GM13977 (cell line): ENCODE data around the gene WDR27.
"Not testable (repeated sequence)": the region's sequence is repeated elsewhere in the genome, so short reads cannot be mapped to it uniquely, and the experiment has no call there.

Experiments
- DNase-seq: peaks from one replicate; pipeline ENCODE4 v3.0.0; 2012; ENCODE audit warnings: low spot score
- in situ Hi-C: fragments of 300-500 bp; cut with MboI; formaldehyde crosslinking; loops from one replicate; pipeline ENCODE4 v1.12.0; 2022; ENCODE audit warnings: low sequenced_read_pairs, low pct_unique_long_range_greater_than_20kb, mixed read lengths, inconsistent platforms; ENCODE audit not compliant: unreplicated experiment
- TF ChIP-seq, protein P1 (sequence below): IDR thresholded peaks from 2 replicates; pipeline ENCODE4 v1.5.1; 2012; ENCODE audit warnings: mild to moderate bottlenecking, control low read depth; ENCODE audit not compliant: insufficient read depth; ENCODE audit errors: extremely low read depth, missing control alignments

The WDR27 gene

DNA sequence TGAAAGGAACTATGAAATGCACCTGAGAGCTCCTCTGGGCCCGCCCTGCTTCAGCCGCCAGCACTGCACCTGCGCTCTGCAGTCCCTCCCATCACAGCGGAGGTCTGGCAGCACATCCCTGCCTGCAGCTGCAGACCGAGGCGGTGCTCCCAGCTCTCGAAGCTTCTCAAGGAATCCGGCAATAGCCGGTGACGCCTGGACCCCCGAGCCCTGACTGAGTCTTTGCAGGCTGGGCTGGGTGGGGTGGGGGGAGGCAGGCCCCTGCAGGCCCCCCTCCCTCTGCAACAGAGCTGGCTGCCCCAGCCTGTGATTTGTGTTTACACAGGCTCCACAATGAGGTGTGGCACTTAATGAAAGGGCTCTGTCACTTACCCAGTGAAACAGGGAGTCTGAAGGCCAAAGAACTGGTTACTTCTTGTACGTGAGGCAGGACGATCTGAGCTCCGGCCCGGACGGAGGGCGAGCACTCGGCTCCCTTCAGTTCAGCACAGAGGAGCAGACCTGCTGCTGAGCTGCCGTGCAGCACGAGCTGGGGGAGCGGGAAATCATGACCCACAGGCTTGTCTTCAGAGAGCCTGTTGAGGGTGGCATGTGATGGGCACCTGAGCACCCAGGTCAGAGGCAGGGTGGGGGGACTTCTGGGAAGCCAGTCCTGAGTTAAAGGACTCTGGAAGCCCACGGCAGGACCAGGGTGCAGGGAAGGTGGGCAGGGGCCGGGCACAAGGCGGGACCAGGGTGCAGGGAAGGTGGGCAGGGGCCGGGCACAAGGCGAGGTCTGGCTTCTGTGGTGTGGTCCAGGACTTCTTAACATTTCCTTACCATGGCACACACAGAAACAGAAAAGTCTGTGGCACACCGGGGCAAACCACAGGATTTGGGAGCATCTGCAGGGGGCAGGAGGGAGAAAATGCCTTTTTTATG, 255.9 kb downstream of the WDR27 start:
- TF ChIP-seq, protein P1, sequence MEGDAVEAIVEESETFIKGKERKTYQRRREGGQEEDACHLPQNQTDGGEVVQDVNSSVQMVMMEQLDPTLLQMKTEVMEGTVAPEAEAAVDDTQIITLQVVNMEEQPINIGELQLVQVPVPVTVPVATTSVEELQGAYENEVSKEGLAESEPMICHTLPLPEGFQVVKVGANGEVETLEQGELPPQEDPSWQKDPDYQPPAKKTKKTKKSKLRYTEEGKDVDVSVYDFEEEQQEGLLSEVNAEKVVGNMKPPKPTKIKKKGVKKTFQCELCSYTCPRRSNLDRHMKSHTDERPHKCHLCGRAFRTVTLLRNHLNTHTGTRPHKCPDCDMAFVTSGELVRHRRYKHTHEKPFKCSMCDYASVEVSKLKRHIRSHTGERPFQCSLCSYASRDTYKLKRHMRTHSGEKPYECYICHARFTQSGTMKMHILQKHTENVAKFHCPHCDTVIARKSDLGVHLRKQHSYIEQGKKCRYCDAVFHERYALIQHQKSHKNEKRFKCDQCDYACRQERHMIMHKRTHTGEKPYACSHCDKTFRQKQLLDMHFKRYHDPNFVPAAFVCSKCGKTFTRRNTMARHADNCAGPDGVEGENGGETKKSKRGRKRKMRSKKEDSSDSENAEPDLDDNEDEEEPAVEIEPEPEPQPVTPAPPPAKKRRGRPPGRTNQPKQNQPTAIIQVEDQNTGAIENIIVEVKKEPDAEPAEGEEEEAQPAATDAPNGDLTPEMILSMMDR, result no peak
- in situ Hi-C loops, result no loop called here
- DNase-seq, result no peak

DNA sequence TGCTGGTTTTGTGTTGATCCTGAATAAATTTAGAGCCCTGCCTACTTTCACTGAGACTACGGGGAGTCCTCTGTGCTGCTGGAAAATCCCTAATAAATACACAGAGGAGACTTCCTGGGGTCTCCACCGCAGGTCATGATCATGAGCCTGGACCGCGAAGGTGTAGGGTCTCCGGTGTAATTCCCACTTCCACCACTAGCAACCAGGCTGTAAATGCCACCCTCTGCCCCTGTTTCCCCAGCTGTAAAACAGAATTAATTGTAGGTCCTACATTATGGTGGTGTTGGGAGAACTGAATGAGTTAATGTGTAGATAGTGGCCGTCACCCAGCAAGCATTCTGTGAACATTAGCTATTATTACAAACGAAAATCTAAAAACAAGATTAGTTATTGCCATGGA, 256.6 kb downstream of the WDR27 start:
- TF ChIP-seq, protein P1, result no peak
- no peak for DNase-seq
- in situ Hi-C loops, result no loop called here

DNA sequence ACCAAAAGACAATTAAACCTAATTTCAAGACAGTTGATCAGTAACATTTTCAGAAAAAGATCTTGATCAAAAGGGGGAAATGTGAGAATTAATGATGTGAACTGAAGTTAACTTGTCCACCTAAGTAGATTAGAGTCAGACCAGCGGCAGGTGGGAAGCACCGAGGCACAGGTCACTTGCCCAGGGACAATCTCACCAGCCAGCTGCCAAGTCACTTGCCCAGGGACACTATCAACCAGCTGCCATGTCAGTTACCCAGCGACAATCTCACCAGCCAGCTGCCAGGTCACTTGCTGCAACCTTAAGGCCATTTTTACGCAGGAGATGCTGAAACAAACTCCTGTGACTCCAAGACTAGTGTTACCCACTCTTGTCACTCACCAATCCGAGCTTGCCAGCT, 260.5 kb downstream of the WDR27 start:
- no peak for DNase-seq
- TF ChIP-seq, protein P1, result no peak
- in situ Hi-C loops, result no loop called here

DNA sequence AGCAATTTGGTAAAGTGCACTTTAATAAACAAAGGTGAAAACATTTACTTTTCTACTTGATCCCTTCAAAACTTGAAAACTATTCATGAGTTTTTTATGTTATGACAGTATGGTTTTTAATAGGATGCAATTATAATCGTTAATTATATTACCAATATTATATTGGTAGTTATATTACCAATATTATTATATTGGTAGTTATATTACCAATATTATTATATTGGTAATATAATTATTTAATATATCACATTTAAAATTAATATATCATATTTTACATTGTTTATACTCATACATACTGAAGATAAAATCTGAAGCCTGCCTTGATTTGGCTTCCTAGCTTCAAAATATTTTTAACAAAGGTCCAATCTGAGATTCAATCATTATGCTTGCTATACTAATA, 262.1 kb downstream of the WDR27 start:
- TF ChIP-seq, protein P1, result no peak
- in situ Hi-C loops, result no loop called here
- DNase-seq, result no peak

DNA sequence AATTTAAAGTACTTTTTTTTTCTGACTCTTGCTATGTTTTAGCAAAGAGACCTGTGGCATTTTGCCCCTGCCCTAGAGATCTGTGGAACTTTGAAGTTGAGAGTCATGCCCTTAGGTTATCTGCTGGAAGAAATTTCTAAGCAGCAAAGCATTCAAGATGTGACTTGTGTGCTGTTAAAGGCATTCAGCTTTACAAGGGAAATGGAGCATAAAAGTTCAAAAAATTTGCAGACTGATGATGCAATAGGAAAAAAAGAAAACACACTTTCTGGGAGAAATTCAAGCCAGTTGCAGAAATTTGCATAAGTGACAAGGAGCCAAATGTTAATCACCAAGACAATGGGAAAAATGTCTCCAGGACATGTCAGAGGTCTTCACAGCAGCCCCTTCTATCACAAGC, 267.3 kb downstream of the WDR27 start:
- in situ Hi-C loops, DNase-seq: not testable (repeated sequence)

DNA sequence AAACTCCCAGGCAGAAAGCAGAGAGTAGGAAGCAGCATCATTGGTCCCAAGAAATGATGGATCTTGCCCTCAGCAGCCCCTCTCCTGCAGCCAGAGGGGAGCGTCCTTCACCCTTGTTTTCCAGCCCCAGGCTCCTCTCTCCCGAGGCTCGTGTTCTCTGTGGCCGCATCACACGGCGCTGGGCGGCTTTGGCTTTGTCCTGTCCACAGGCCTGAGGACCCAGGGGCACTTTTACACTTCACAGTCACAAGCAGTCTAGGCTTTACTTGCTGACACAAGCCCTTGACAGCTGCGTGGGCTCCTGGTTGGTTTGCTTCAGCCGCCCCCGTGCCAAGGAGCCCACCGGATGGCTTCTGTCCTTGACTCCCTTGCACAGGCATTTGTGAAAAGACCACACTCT, 272.8 kb downstream of the WDR27 start:
- TF ChIP-seq, protein P1, result no peak
- no peak for DNase-seq
- in situ Hi-C loops, result no loop called here

DNA sequence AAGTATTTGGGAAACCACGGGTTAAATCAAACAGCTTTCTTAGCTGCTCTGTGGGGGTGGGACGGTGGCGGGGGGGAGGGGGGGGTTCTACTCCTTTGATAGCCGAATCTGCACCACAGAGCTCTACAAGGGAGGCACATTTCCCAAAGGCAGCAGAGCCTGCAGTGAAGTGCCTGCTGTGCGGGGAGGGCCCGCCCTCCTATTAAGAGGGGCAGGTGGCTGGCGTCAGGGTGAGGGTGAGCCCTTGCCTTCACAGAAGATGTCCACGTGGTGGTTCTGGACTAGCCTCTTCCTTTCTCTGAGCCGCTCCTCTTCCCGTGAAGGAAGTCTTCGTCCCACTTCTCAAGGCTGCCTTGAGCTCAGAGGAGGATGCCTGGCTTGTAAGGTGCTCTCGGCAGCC, 273.3 kb downstream of the WDR27 start:
- in situ Hi-C loops, result no loop called here
- DNase-seq, result no peak
- TF ChIP-seq, protein P1, result no peak
